IMR-90 (cell line): ENCODE data around the gene MOB3A. TPM values are rescaled to one million over a fixed set of nuclear protein-coding genes. Genes with fewer than 3 reads are reported as not detected.

Experiments
- ATAC-seq: fragments of 200-7000 bp; cut with Tn5 transposase; 2 replicates; pipeline ENCODE4 v1.9.1; 2020; ENCODE audit warnings: low read depth, mild to moderate bottlenecking, moderate library complexity
- BruUV-seq: library from RNA; stranded (reverse); fragments of 400-500 nt; replicated peaks from 2 replicates; lab custom pipeline; 2021; lab: Mats Ljungman, UMichigan
- CTCF ChIA-PET: fragments of 300-600 bp; formaldehyde crosslinking; extraction: SDS; loops from one replicate; lab custom pipeline; 2021; ENCODE audit warnings: antibody characterized with exemption; lab: Yijun Ruan, JAX
- POLR2A ChIA-PET: fragments of 300-600 bp; sonication (Branson Sonifier 250); formaldehyde crosslinking; loops from one replicate; lab custom pipeline; 2022; ENCODE audit warnings: antibody characterized with exemption; ENCODE audit not compliant: unreplicated experiment; lab: Charles Lee
- DNase-seq: peaks from one replicate; pipeline ENCODE4 v3.0.0; 2013
- H2AFZ ChIP-seq: replicated peaks from 2 replicates; pipeline ENCODE3; 2013; ENCODE audit warnings: low read length, mild to moderate bottlenecking; ENCODE audit not compliant: poor library complexity
- H2AK5ac ChIP-seq: 2 replicates; pipeline ENCODE4 v1.6.1; 2013; ENCODE audit warnings: low read depth, low read length, inconsistent platforms
- H2AK9ac ChIP-seq: replicated peaks from 2 replicates; pipeline ENCODE3; 2013; ENCODE audit warnings: mild to moderate bottlenecking, low read depth, low read length, moderate library complexity; ENCODE audit not compliant: poor library complexity
- H2BK120ac ChIP-seq: 2 replicates; pipeline ENCODE4 v1.6.1; 2013; ENCODE audit warnings: low read depth, low read length, inconsistent platforms
- H2BK15ac ChIP-seq: 3 replicates; pipeline ENCODE4 v1.6.1; 2013; ENCODE audit warnings: low read depth, low read length, inconsistent platforms
- H2BK20ac ChIP-seq: 2 replicates; pipeline ENCODE4 v1.6.1; 2013; ENCODE audit warnings: low read depth, mild to moderate bottlenecking, inconsistent platforms, low read length, moderate library complexity
- H2BK5ac ChIP-seq: 2 replicates; pipeline ENCODE4 v1.6.1; 2013; ENCODE audit warnings: mild to moderate bottlenecking, low read depth, low read length, inconsistent platforms; ENCODE audit not compliant: poor library complexity, severe bottlenecking
- H3K14ac ChIP-seq: replicated peaks from 2 replicates; pipeline ENCODE4 v1.6.1; 2013; ENCODE audit warnings: low read depth, low read length, inconsistent platforms
- H3K18ac ChIP-seq: 2 replicates; pipeline ENCODE4 v1.6.1; 2013; ENCODE audit warnings: low read depth, low read length, control low read depth
- H3K23ac ChIP-seq: 2 replicates; pipeline ENCODE4 v1.6.1; 2013; ENCODE audit warnings: low read depth, low read length, inconsistent platforms
- H3K27ac ChIP-seq: 2 replicates; pipeline ENCODE4 v1.5.1; 2013; ENCODE audit warnings: mild to moderate bottlenecking, control low read depth, low read length; ENCODE audit not compliant: insufficient read depth
- H3K27me3 ChIP-seq: 2 replicates; pipeline ENCODE4 v1.6.1; 2013; ENCODE audit warnings: low read length; ENCODE audit not compliant: control insufficient read depth, insufficient read depth
- H3K36me3 ChIP-seq: 2 replicates; pipeline ENCODE4 v1.6.1; 2013; ENCODE audit warnings: low read length, mixed read lengths; ENCODE audit not compliant: control insufficient read depth, insufficient read depth
- H3K4ac ChIP-seq: 2 replicates; pipeline ENCODE4 v1.6.1; 2013; ENCODE audit warnings: low read depth, low read length, inconsistent platforms
- H3K4me1 ChIP-seq: 2 replicates; pipeline ENCODE4 v1.6.1; 2013; ENCODE audit warnings: low read length, mixed read lengths; ENCODE audit not compliant: control insufficient read depth, insufficient read depth
- H3K4me2 ChIP-seq: 2 replicates; pipeline ENCODE4 v1.6.1; 2013; ENCODE audit warnings: low read depth, mild to moderate bottlenecking, control low read depth, low read length, moderate library complexity
- H3K4me3 ChIP-seq: 2 replicates; pipeline ENCODE4 v1.5.1; 2013; ENCODE audit warnings: low read depth, mild to moderate bottlenecking, control low read depth, low read length, moderate library complexity; ENCODE audit not compliant: insufficient read depth
- H3K56ac ChIP-seq: 2 replicates; pipeline ENCODE4 v1.6.1; 2013; ENCODE audit warnings: low read length, inconsistent platforms; ENCODE audit not compliant: insufficient read depth; ENCODE audit errors: extremely low read depth
- H3K79me1 ChIP-seq, 2 experiments: 2 replicates each; pipeline ENCODE4 v1.6.1; 2013; ENCODE audit warnings: low read length in 2 of 2, inconsistent platforms in 1 of 2, low read depth in 1 of 2
- H3K9ac ChIP-seq: 2 replicates; pipeline ENCODE4 v1.6.1; 2013; ENCODE audit warnings: low read depth, low read length, control low read depth
- H3K9me1 ChIP-seq: 2 replicates; pipeline ENCODE4 v1.6.1; 2013; ENCODE audit warnings: low read length, inconsistent platforms; ENCODE audit not compliant: insufficient read depth
- H3K9me3 ChIP-seq: 2 replicates; pipeline ENCODE4 v1.6.1; 2013; ENCODE audit warnings: low read length; ENCODE audit not compliant: control insufficient read depth, insufficient read depth
- H4K20me1 ChIP-seq: 2 replicates; pipeline ENCODE4 v1.6.1; 2013; ENCODE audit warnings: low read length, inconsistent platforms; ENCODE audit not compliant: insufficient read depth
- H4K5ac ChIP-seq: 2 replicates; pipeline ENCODE4 v1.6.1; 2013; ENCODE audit warnings: mild to moderate bottlenecking, low read depth, low read length, control low read depth
- H4K8ac ChIP-seq, 2 experiments: 2 replicates each; pipeline ENCODE4 v1.6.1; 2013; ENCODE audit warnings: low read depth in 2 of 2, low read length in 2 of 2, control low read depth in 1 of 2, inconsistent platforms in 1 of 2
- H4K91ac ChIP-seq: 2 replicates; pipeline ENCODE4 v1.6.1; 2013; ENCODE audit warnings: low read depth, low read length, inconsistent platforms; ENCODE audit not compliant: insufficient read depth
- CEBPB ChIP-seq: IDR thresholded peaks from 2 replicates; pipeline ENCODE4 v1.6.1; 2012; ENCODE audit warnings: low read depth, low read length, improper control_type of control experiment
- WGBS, 2 experiments: methylation state at CpG; one replicate each; pipeline versions ENCODE4 v1.1.5 to v1.1.7; 2013; ENCODE audit warnings: missing lambda C conversion rate in 2 of 2; ENCODE audit not compliant: insufficient read length in 1 of 2; ENCODE audit errors: extremely low coverage in 2 of 2; 5-methylcytosine and 5-hydroxymethylcytosine counted together
- dilution Hi-C: fragments of 300-500 bp; cut with HindIII; formaldehyde crosslinking; loops from one replicate; pipeline ENCODE4 v1.14.3; 2018; ENCODE audit warnings: low sequenced_read_pairs; ENCODE audit not compliant: unreplicated experiment
- in situ Hi-C: fragments of 300-500 bp; cut with MboI; formaldehyde crosslinking; loops from 3 replicates; pipeline ENCODE4 v1.14.3; 2019; ENCODE audit warnings: low sequenced_read_pairs, inconsistent platforms, mixed read lengths
- intact Hi-C: fragments of 100-400 bp; cut with micrococcal nuclease; formaldehyde crosslinking; loops from 2 replicates; pipeline ENCODE4 v1.10.0; 2022
- polyA plus RNA-seq, 3 experiments: library from polyadenylated mRNA; depleted of rRNA; stranded (reverse); fragments of >200 nt; gene quantifications; 2 replicates each; pipeline ENCODE4 v1.2.3, GENCODE V29; 2012; ENCODE audit warnings: low replicate concordance in 1 of 3
- total RNA-seq: library from RNA; depleted of rRNA; stranded (reverse); fragments of >200 nt; gene quantifications from 2 replicates; pipeline ENCODE4 v1.2.3, GENCODE V29; 2012

Gene MOB3A
- total and polyA plus RNA-seq, 2 of the 4 experiments (the other 2 are of a cell fraction): 9.3 to 26.5 TPM

- Histone ChIP-seq H3K4me2 (no peak overlapping the region), H4K20me1 (peaks cover 77% of the 10 kb centered on the region), H3K36me3 (peaks cover 40% of the 10 kb centered on the region), H2BK120ac (no peak overlapping the region), H3K27ac (no peak overlapping the region), H3K56ac (no peak overlapping the region), H2AK9ac (no peak overlapping the region), H4K8ac (no peak overlapping the region), H4K5ac (no peak overlapping the region), H3K4ac (no peak overlapping the region), H3K23ac (no peak overlapping the region), H3K27me3 (no peaks in the 10 kb centered on the region), H3K4me3 (no peak overlapping the region), H3K14ac (no peak overlapping the region), H3K18ac (no peak overlapping the region), H3K9me3 (no peaks in the 10 kb centered on the region), H2AFZ (no peak overlapping the region), H2AK5ac (no peak overlapping the region), H4K91ac (no peak overlapping the region), H2BK20ac (no peak overlapping the region), H2BK5ac (no peak overlapping the region), H2BK15ac (no peak overlapping the region), H3K9me1 (no peaks in the 10 kb centered on the region), H3K79me1 (peaks cover 13 to 44% of the 10 kb centered on the region in 2 experiments), H3K9ac (no peak overlapping the region), H3K4me1 (no peaks in the 10 kb centered on the region)
- ATAC-seq: no peak
- dilution Hi-C loops: no loop called here
- ChIA-PET CTCF (no interaction called here), POLR2A (no interaction called here)
- no peak for TF ChIP-seq CEBPB
- intact Hi-C loops: no loop called here
- 93% methylated on average over 16 of the region's 23 CpGs; no CpG with 5 or more reads in 1 of the 2 experiments for WGBS, 2 experiments
- no TSS peak for BruUV-seq
- no peak for DNase-seq
- in situ Hi-C loops: no loop called here
These were observed 42.1 kb upstream of the MOB3A start for GRCh38 chr19:2138061-2138728.
